GM11168 (cell line): ENCODE results near the gene NUDT16.

Experiments used
- in situ Hi-C: fragments of 300-500 bp; cut with MboI; formaldehyde crosslinking; loops from one replicate; pipeline ENCODE4 v1.12.0; 2022; ENCODE audit warnings: low sequenced_read_pairs; ENCODE audit not compliant: unreplicated experiment

NUDT16 gene

GRCh38 chr3:131381445-131382291 lies at the start of gene NUDT16:
NUDT16 (plus strand) TSS chr3:131381774; CDS start chr3:131381805, 31 bp downstream.
- in situ Hi-C loops: no loop called here

- in situ Hi-C loops: no loop called here
These were observed 42.5 kb upstream of the NUDT16 start for GRCh38 chr3:131338948-131339640.

GRCh38 chr3:131341761-131342160 lies 39.8 kb upstream of the NUDT16 start:
- in situ Hi-C loops: no loop called here

- in situ Hi-C loops: no loop called here
These were observed 32.7 kb upstream of the NUDT16 start for GRCh38 chr3:131348911-131349310.

- in situ Hi-C loops: no loop called here
These were observed 32.1 kb upstream of the NUDT16 start for GRCh38 chr3:131349454-131349853.

GRCh38 chr3:131349946-131350347 lies 31.6 kb upstream of the NUDT16 start:
- in situ Hi-C loops: no loop called here

- in situ Hi-C loops: no loop called here
These were observed 31.1 kb upstream of the NUDT16 start for GRCh38 chr3:131350506-131350905.

- in situ Hi-C loops: no loop called here
These were observed 28.3 kb upstream of the NUDT16 start for GRCh38 chr3:131353016-131353877.

- in situ Hi-C loops: no loop called here
These were observed 27.6 kb upstream of the NUDT16 start for GRCh38 chr3:131353986-131354385.

- in situ Hi-C loops: no loop called here
These were observed 25.5 kb upstream of the NUDT16 start for GRCh38 chr3:131356006-131356595.

- in situ Hi-C loops: no loop called here
These were observed 24.3 kb upstream of the NUDT16 start for GRCh38 chr3:131357275-131357674.

- in situ Hi-C loops: loop anchor here (10.0 kb wide), 1 partner anchor 315 kb away; no protein-coding TSS in a partner anchor
These were observed 21.3 kb upstream of the NUDT16 start for GRCh38 chr3:131360191-131360755.

GRCh38 chr3:131361066-131361463 lies 20.5 kb upstream of the NUDT16 start:
- in situ Hi-C loops: loop anchor here (10.0 kb wide), 1 partner anchor 316 kb away; no protein-coding TSS in a partner anchor

- in situ Hi-C loops: loop anchor here (10.0 kb wide), 1 partner anchor 317 kb away; no protein-coding TSS in a partner anchor
These were observed 19.8 kb upstream of the NUDT16 start for GRCh38 chr3:131361464-131362421.

- in situ Hi-C loops: loop anchor here (10.0 kb wide), 1 partner anchor 318 kb away; no protein-coding TSS in a partner anchor
These were observed 18.3 kb upstream of the NUDT16 start for GRCh38 chr3:131363275-131363674.

GRCh38 chr3:131370935-131371687 lies 10.5 kb upstream of the NUDT16 start:
- in situ Hi-C loops: no loop called here

GRCh38 chr3:131371688-131372066 lies 9.9 kb upstream of the NUDT16 start:
- in situ Hi-C loops: no loop called here

- in situ Hi-C loops: no loop called here
These were observed 6.8 kb upstream of the NUDT16 start for GRCh38 chr3:131374741-131375140.
